ENCODE results near the gene ANKRD9.

The ANKRD9 gene

DNA sequence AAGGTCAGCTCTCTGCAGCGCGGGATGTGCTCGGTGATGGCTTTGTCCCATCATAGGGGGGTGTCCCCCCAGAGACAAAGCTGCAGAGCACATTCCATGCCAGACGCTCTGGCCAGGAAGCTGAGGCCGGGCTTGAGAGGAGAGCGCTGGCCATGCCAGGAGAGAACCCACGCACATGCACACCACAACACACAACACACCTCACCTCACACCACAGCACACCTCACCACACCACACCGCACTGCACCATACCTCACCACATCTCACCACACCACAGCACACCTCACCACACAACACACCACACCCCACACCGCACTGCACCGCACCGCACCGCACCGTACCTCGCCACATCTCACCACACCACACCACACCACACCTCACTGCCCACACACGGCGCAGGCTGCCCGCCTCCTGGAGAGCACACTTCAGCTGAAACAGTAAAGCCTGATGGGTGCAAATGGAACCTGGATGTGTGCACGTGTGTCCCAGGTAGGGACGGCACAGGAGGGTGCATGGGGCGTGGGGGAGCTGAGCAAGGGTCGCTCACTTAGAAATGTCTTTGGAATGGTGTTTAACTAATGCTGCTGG lies 10.8 kb downstream of the ANKRD9 start:
- no peak for DNase-seq (ENCODE audit: low read depth in 2 of 2)

GRCh38 chr14:102497998-102498677 lies 11.4 kb downstream of the ANKRD9 start:
- no peak for DNase-seq (ENCODE audit: low read depth in 2 of 2)

- DNase-seq (ENCODE audit: low read depth in 2 of 2), result no peak
Measured at GRCh38 chr14:102496958-102497744, 12.4 kb downstream of the ANKRD9 start.

DNA sequence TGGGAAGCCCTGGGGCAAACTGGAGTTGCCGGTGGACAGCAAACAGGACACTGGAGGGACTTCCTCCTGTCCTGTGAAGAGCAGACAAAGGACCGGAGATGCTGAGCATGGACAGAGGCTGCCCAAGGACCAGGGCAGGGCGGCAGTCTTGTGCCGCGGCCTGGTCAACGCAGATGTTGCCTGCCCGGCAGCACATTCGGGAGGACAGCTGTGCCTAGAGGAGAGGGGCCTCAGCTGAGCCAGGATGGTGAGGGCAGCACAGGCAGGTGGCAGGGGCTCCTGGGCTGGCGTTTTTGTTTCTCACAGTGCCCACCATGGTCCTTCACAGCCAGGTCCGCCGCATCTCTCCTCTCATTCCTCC lies 13.3 kb downstream of the ANKRD9 start:
- no peak for DNase-seq (ENCODE audit: low read depth in 2 of 2)

GRCh38 chr14:102495491-102496330 lies 13.9 kb downstream of the ANKRD9 start:
- DNase-seq (ENCODE audit: low read depth in 2 of 2), result no peak

DNA sequence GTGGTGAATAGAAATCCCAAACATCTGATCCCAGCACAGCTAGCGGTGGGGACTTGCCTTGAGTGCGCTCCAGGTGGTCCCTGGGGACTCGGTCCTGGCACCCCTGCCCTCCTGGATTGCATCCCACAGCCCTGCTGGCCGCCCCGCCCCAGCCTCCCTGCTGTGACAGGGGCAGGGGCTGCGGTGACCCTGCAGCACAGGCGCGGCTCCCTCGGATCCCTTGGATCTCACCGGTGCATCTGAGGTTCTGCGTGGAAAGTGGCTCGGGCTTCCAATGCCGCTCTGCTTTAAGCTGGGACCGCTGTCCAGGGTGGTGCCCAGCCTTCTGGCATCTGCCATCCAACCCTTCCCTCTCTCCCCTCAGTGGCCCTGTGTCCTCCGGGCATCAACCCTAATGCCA lies 16.0 kb downstream of the ANKRD9 start:
- DNase-seq (ENCODE audit: low read depth in 2 of 2), result no peak

DNA sequence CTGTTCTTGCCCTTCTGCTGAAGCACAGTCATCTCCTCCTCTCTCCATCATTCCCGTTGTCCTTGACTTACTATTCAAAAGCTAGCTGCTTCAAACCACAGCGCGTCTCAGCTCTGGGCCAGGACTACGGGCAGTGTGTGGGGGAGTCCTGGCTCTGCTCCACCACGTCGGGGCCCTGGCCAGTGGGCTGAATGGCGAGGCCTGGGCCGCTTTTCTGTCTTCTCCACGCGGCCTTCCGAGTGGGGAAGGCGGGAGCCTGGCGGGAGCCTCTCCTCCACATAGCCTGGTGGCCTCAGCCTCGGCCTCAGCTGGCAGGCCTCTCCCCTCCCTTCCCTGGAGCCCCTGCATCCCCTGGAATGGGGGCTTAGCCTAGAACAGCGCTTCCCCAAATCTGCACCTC lies 16.5 kb downstream of the ANKRD9 start:
- DNase-seq (ENCODE audit: low read depth in 2 of 2), result no peak

GRCh38 chr14:102492531-102492910 lies 17.1 kb downstream of the ANKRD9 start:
- DNase-seq (ENCODE audit: low read depth in 2 of 2), result no peak

GRCh38 chr14:102491786-102492530 lies 17.6 kb downstream of the ANKRD9 start:
- DNase-seq (ENCODE audit: low read depth in 2 of 2), result no peak

DNA sequence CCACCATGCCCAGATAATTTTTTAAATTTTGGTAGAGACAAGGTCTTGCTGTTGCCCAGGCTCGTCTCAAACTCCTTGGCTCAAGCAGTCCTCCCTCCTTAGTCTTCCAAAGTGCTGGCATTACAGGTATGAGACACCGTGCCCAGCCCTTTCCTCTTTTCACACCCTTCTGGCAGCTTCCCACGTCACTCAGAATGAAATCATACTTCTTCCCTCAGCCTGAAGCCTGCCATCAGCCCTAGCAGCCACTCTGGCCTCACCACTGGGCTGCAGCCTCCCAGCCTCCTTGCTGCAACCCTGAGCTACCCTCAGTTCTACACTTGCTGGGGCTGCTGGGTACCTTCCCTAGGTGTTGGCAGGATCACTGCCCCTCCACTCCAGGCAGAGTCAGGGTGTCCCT lies 18.2 kb downstream of the ANKRD9 start:
- DNase-seq (ENCODE audit: low read depth in 2 of 2), result no peak

DNA sequence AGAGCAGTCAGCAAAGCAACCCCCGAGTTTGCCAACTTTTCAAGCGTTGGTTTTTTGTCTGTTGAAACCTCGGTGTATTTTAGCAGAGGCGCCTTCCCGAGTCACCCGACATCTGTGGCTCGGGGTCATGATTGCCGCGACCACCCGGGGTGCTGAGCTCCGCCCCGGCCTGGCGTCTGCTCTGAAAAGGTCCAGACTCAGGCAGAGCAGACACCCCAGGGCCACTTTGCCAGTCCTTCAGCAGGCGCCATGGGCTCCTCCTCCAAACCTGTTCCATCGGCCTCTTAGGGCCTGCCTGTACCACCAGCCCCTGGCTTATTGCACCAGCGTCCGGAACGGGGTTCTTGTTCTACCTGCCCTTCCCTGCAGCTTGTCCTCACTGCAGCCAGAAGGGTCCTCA lies 19.1 kb downstream of the ANKRD9 start:
- no peak for DNase-seq (ENCODE audit: low read depth in 2 of 2)

DNA sequence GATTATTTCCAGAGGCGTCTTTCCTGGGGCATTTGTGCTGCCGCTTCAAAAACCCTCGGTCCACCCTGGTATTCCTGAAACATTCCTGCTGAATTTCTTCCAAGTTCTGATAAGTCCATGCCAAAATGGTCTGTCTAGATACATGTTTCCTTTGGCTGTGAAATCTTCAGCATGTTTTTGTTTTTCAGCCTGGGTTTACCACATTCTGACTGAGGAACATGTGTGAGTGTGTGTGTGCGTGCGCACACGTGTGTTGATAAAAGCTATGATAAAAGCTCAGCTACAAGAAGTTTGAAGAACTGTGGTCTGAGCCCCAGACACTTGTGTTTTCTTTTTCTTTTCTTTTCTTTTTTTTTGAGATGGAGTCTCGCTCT lies 22.4 kb downstream of the ANKRD9 start:
- DNase-seq (ENCODE audit: low read depth in 2 of 2), result no peak

GRCh38 chr14:102486513-102487203 lies 22.9 kb downstream of the ANKRD9 start:
- DNase-seq (ENCODE audit: low read depth in 2 of 2), result no peak

- DNase-seq (ENCODE audit: low read depth in 2 of 2), result no peak
Measured at GRCh38 chr14:102485693-102486512, 23.7 kb downstream of the ANKRD9 start.

DNA sequence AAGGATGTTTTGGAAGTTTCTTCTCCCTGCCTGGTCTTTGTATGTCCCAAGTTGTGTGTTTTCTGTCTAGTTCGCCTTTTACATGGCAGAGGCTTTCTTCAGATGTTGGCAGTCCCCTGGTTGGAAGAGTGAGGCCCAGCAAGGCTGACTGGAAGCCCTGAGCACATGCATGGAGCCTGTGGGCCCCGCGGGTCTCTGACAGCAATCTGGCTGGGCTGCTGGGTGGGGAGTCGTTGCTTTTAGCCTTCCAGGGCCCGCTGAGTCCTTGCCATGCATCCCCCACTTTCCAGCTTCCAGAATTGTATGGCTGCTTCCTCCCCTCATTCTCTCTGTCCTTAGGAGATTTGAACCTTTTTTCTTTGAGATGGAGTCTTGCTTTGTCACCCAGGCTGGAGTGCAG lies 25.3 kb downstream of the ANKRD9 start:
- DNase-seq (ENCODE audit: low read depth in 2 of 2), result no peak

DNA sequence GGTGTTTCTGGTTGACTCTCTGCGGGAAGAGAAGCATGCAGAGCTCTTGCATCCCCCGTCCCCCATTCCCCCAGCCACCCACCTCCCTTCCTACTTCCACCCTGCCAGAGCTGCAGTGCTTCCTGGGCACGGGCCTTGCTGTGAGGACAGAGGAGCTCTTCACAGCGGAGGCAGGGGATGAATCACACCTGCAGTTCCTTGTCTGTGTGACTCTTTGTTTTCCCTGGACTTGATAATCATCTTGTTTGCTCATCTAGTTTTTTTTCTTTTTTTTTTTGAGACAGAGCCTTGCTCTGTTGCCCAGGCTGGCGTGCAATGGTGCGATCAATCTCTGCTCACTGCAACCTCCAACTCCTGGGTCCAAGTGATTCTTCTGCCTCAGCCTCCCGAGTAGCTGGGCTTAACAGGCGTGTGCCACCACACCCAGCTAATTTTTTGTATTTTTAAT lies 27.8 kb downstream of the ANKRD9 start:
- DNase-seq (ENCODE audit: low read depth in 2 of 2), result no peak

GRCh38 chr14:102481371-102481770 lies 28.2 kb downstream of the ANKRD9 start:
- DNase-seq (ENCODE audit: low read depth in 2 of 2), result no peak

- DNase-seq (ENCODE audit: low read depth in 2 of 2), result no peak
Measured at GRCh38 chr14:102479777-102480176, 29.8 kb downstream of the ANKRD9 start.

DNA sequence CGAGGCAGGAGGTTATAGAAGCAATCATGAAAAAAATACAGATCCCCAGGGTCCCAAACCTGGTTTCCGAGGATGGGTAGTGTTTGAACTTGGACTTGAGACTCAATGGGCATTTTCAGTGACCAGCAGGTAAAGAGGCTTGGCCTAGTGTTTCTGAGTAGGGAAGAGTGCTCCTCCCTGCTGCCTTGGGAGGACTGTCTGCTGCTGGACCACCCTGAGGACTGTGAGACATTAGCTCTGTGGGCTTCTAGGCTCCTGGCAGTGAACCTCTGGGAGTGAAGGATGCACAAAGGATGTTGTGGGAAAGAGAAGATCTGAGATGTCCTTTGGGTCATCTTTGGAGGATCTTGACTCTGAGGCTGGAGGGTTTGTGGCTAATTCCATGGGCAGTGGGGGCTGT lies 30.5 kb downstream of the ANKRD9 start:
- no peak for DNase-seq (ENCODE audit: low read depth in 2 of 2)

GRCh38 chr14:102474934-102475333 lies 34.6 kb downstream of the ANKRD9 start:
- DNase-seq (ENCODE audit: low read depth in 2 of 2), result no peak

Measured in stimulated activated CD4-positive, alpha-beta T cell treated with anti-CD3 and anti-CD28 coated beads, Interleukin-1b, Interleukin-23, amount 100 ng/mL, for 4 hours (primary cell).